A549 (cell line): ENCODE measurements around the gene ETS2. TPM values are rescaled to one million over a fixed set of nuclear protein-coding genes. Genes with fewer than 3 reads are reported as not detected.
A peak's percentile ranks its signal among the peaks of the same experiment; 100 is the strongest.

Experiments
- ATAC-seq, 2 experiments: fragments of 200-7000 bp in 1 of 2; fragments of >200 bp in 1 of 2; cut with Nextera tagmentation in 1 of 2; cut with Tn5 transposase in 1 of 2; 3 replicates each; pipeline versions ENCODE4 v1.8.0 to v1.9.1; 2018 to 2020; ENCODE audit warnings: mild to moderate bottlenecking in 1 of 2, moderate library complexity in 1 of 2
- CTCF ChIA-PET: fragments of 300-600 bp; sonication (Branson Sonifier 250); formaldehyde crosslinking; extraction: SDS; loops from one replicate; lab custom pipeline; 2021; ENCODE audit warnings: antibody characterized with exemption, inconsistent platforms; lab: Yijun Ruan, JAX
- POLR2A ChIA-PET: fragments of 350-600 bp; formaldehyde crosslinking; extraction: SDS; loops from one replicate; lab custom pipeline; 2021; ENCODE audit warnings: antibody characterized with exemption, inconsistent platforms; lab: Yijun Ruan, JAX
- DNase-seq, 2 experiments: peaks; one replicate each; pipeline versions ENCODE4 v3.0.0 to v3.0.0-alpha.2; 2011 to 2016; ENCODE audit warnings: low read depth in 1 of 2, low spot score in 1 of 2
- FAIRE-seq: peaks from 2 replicates; lab custom pipeline; 2011; peaks lifted over from hg19 to GRCh38; lab: Jason Lieb, UNC
- H3K27ac ChIP-seq, 2 experiments: fragments of >200 bp; sonication (Bioruptor Twin); formaldehyde crosslinking; 3 replicates each; pipeline ENCODE4 v1.5.1; 2016 to 2017
- H3K4me1 ChIP-seq: fragments of >200 bp; sonication (Bioruptor Twin); formaldehyde crosslinking; 3 replicates; pipeline ENCODE4 v1.6.1; 2016
- H3K4me2 ChIP-seq: fragments of >200 bp; sonication (Bioruptor Twin); formaldehyde crosslinking; 3 replicates; pipeline ENCODE4 v1.6.1; 2016
- H3K4me3 ChIP-seq: fragments of >200 bp; sonication (Bioruptor Twin); formaldehyde crosslinking; 3 replicates; pipeline ENCODE4 v1.5.1; 2016
- H3K9me3 ChIP-seq: fragments of >200 bp; sonication (Bioruptor Twin); formaldehyde crosslinking; 3 replicates; pipeline ENCODE4 v1.6.1; 2016
- ATOH8 ChIP-seq: fragments of 250-450 bp; sonication (Bioruptor Pico); IDR thresholded peaks from 2 replicates; pipeline ENCODE4 v1.5.0; 2020; ENCODE audit warnings: low read depth, mild to moderate bottlenecking, moderate library complexity
- BHLHE40 ChIP-seq: IDR thresholded peaks from 2 replicates; pipeline ENCODE4 v1.6.1; 2012; ENCODE audit warnings: low read depth, low read length, inconsistent platforms
- CBX2 ChIP-seq: fragments of 200-600 bp; sonication (generic); IDR thresholded peaks from 2 replicates; pipeline ENCODE4 v1.6.1; 2016; ENCODE audit warnings: low read depth, mild to moderate bottlenecking, borderline replicate concordance
- CBX8 ChIP-seq: fragments of 200-600 bp; sonication (generic); IDR thresholded peaks from 2 replicates; pipeline ENCODE4 v1.6.1; 2016
- CEBPB ChIP-seq, 2 experiments: fragments of >200 bp in 1 of 2; sonication (Bioruptor Twin) in 1 of 2; formaldehyde crosslinking in 1 of 2; IDR thresholded peaks; 2 replicates each; pipeline ENCODE4 v1.6.1; 2012 to 2016
- E2F6 ChIP-seq: IDR thresholded peaks from 2 replicates; pipeline ENCODE4 v1.6.1; 2012; ENCODE audit warnings: low read depth, borderline replicate concordance
- EHF ChIP-seq: fragments of 250-450 bp; sonication (Bioruptor Pico); IDR thresholded peaks from 2 replicates; pipeline ENCODE4 v1.5.0; 2020; ENCODE audit warnings: mild to moderate bottlenecking
- EHMT2 ChIP-seq: fragments of 200-600 bp; sonication (generic); IDR thresholded peaks from 2 replicates; pipeline ENCODE4 v1.6.1; 2016; ENCODE audit warnings: antibody characterized with exemption, low read depth, mild to moderate bottlenecking, moderate library complexity
- EP300 ChIP-seq, 2 experiments: fragments of >200 bp; sonication (Bioruptor Twin); formaldehyde crosslinking; IDR thresholded peaks; 2 replicates in 1 of 2; 3 replicates in 1 of 2; pipeline ENCODE4 v1.6.1; 2016 to 2017
- ESRRA ChIP-seq: fragments of 150-350 bp; IDR thresholded peaks from 2 replicates; pipeline ENCODE4 v1.6.1; 2014; ENCODE audit warnings: mild to moderate bottlenecking, low read length, borderline replicate concordance
- FOSL2 ChIP-seq, 2 experiments: fragments of 450-650 bp in 1 of 2; fragments of >200 bp in 1 of 2; sonication (Bioruptor Twin) in 1 of 2; formaldehyde crosslinking; IDR thresholded peaks; 2 replicates each; pipeline versions ENCODE4 v1.5.0 to v1.6.1; 2016 to 2020; ENCODE audit warnings: mild to moderate bottlenecking in 1 of 2, moderate library complexity in 1 of 2
- FOXS1 ChIP-seq: fragments of 250-450 bp; sonication (Bioruptor Pico); IDR thresholded peaks from 2 replicates; pipeline ENCODE4 v1.5.0; 2020; ENCODE audit warnings: mild to moderate bottlenecking, moderate library complexity
- HDAC2 ChIP-seq: fragments of 200-600 bp; sonication (generic); IDR thresholded peaks from 2 replicates; pipeline ENCODE4 v1.6.1; 2016
- HEYL ChIP-seq: fragments of 250-450 bp; sonication (Bioruptor Pico); IDR thresholded peaks from 2 replicates; pipeline ENCODE4 v1.8.0; 2021; ENCODE audit warnings: mild to moderate bottlenecking, moderate library complexity
- HOXA7 ChIP-seq: fragments of 250-450 bp; sonication (Bioruptor Pico); IDR thresholded peaks from 2 replicates; pipeline ENCODE4 v1.5.0; 2020; ENCODE audit warnings: mild to moderate bottlenecking, moderate library complexity
- HOXB13 ChIP-seq: fragments of 250-450 bp; sonication (Bioruptor Pico); IDR thresholded peaks from 2 replicates; pipeline ENCODE4 v1.5.0; 2020; ENCODE audit warnings: low read depth, mild to moderate bottlenecking, moderate library complexity
- MAFK ChIP-seq: fragments of 450-650 bp; IDR thresholded peaks from 2 replicates; pipeline ENCODE4 v1.6.1; 2014; ENCODE audit not compliant: partially characterized antibody
- MYC ChIP-seq: IDR thresholded peaks from 2 replicates; pipeline ENCODE4 v1.6.1; 2012; ENCODE audit warnings: mild to moderate bottlenecking, inconsistent platforms, low read length, improper control_type of control experiment, borderline replicate concordance
- NFE2L2 ChIP-seq: fragments of 150-350 bp; conservative IDR thresholded peaks from 2 replicates; pipeline ENCODE4 v1.6.1; 2014; ENCODE audit warnings: low read length
- NPAS2 ChIP-seq: fragments of 250-450 bp; sonication (Bioruptor Pico); IDR thresholded peaks from 2 replicates; pipeline ENCODE4 v1.8.0; 2022; ENCODE audit warnings: mild to moderate bottlenecking, moderate library complexity, borderline replicate concordance
- POLR2A ChIP-seq: IDR thresholded peaks from 2 replicates; pipeline ENCODE4 v1.6.1; 2012; ENCODE audit warnings: mild to moderate bottlenecking, low read length
- RARB ChIP-seq: fragments of 250-450 bp; sonication (Bioruptor Pico); IDR thresholded peaks from 2 replicates; pipeline ENCODE4 v1.8.0; 2021; ENCODE audit warnings: mild to moderate bottlenecking, moderate library complexity
- RCOR1 ChIP-seq: fragments of 150-350 bp; IDR thresholded peaks from 2 replicates; pipeline ENCODE4 v1.6.1; 2014; ENCODE audit warnings: antibody characterized with exemption, low read length, low read depth
- RFX5 ChIP-seq: fragments of 450-650 bp; IDR thresholded peaks from 2 replicates; pipeline ENCODE4 v1.7.1; 2014; ENCODE audit warnings: antibody characterized with exemption, mild to moderate bottlenecking, moderate library complexity
- RNF2 ChIP-seq: fragments of 200-600 bp; sonication (generic); IDR thresholded peaks from 2 replicates; pipeline ENCODE4 v1.6.1; 2016; ENCODE audit warnings: low read depth, mild to moderate bottlenecking, antibody characterized with exemption, moderate library complexity, borderline replicate concordance
- TP53 ChIP-seq: fragments of 250-450 bp; sonication (Bioruptor Pico); IDR thresholded peaks from 2 replicates; pipeline ENCODE4 v1.5.0; 2021; ENCODE audit warnings: mild to moderate bottlenecking, moderate library complexity
- USF2 ChIP-seq: fragments of 450-650 bp; IDR thresholded peaks from 2 replicates; pipeline ENCODE4 v1.6.1; 2014; ENCODE audit warnings: antibody characterized with exemption
- ZC3H11A ChIP-seq: fragments of 450-650 bp; IDR thresholded peaks from 2 replicates; pipeline ENCODE4 v1.6.1; 2014; ENCODE audit warnings: antibody characterized with exemption, mild to moderate bottlenecking
- WGBS: methylation state at CpG from one replicate; pipeline ENCODE4 v1.1.6; 2017; ENCODE audit errors: missing lambda C conversion rate; 5-methylcytosine and 5-hydroxymethylcytosine counted together
- polyA plus RNA-seq, 4 experiments: library from polyadenylated mRNA; depleted of rRNA in 3 of 4; stranded (reverse); fragments of >200 nt; fragmentation: RNase III in 1 of 4; extraction: RNeasy Plus Mini Kit Qiagen cat#74134 plus additional on column Dnase treatment in 1 of 4; gene quantifications; 2 replicates in 3 of 4; 3 replicates in 1 of 4; pipeline ENCODE4 v1.2.3, GENCODE V29; 2011 to 2017
- TF ChIP-seq, protein P1 (sequence below): fragments of 150-350 bp; IDR thresholded peaks from 2 replicates; pipeline ENCODE4 v1.6.1; 2014; ENCODE audit warnings: low read depth, mild to moderate bottlenecking, low read length
- TF ChIP-seq, protein P2 (sequence below): IDR thresholded peaks from 2 replicates; pipeline ENCODE4 v1.6.1; 2012
- TF ChIP-seq, protein P3 (sequence below): fragments of >200 bp; sonication (Bioruptor Twin); formaldehyde crosslinking; IDR thresholded peaks from 3 replicates; pipeline ENCODE4 v1.6.1; 2016
- TF ChIP-seq, protein P4 (sequence below): fragments of >200 bp; sonication (Bioruptor Twin); formaldehyde crosslinking; IDR thresholded peaks from 2 replicates; pipeline ENCODE4 v1.6.1; 2016

The ETS2 gene
- polyA plus RNA-seq, 2 of the 4 experiments (the other 2 are of a cell fraction) = 41.6 to 45.5 TPM

GRCh38 chr21:38772646-38773045 is 33.1 kb upstream of the ETS2 start (continued):
- no peak for TF ChIP-seq RARB (CRISPR knock-in tag)
- TF ChIP-seq MAFK = no peak
- no peak for TF ChIP-seq CBX8
- TF ChIP-seq FOSL2 (IDR thresholded peaks at IDR 0.05) = no peak
- no peak for TF ChIP-seq FOSL2 (CRISPR knock-in tag; IDR thresholded peaks at IDR 0.05)
- TF ChIP-seq, protein P1, sequence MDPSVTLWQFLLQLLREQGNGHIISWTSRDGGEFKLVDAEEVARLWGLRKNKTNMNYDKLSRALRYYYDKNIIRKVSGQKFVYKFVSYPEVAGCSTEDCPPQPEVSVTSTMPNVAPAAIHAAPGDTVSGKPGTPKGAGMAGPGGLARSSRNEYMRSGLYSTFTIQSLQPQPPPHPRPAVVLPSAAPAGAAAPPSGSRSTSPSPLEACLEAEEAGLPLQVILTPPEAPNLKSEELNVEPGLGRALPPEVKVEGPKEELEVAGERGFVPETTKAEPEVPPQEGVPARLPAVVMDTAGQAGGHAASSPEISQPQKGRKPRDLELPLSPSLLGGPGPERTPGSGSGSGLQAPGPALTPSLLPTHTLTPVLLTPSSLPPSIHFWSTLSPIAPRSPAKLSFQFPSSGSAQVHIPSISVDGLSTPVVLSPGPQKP = no peak
- no peak for TF ChIP-seq HOXA7 (CRISPR knock-in tag)
- no peak for TF ChIP-seq POLR2A
- TF ChIP-seq NPAS2 = no peak

GRCh38 chr21:38773099-38774061 is 32.3 kb upstream of the ETS2 start:
- DNase-seq (peak; percentile 49 to 82), FAIRE-seq (no peak), ATAC-seq (peak; percentile 91 to 93)
- peak overlapping the region; percentile 73 to 80 for H3K27ac ChIP-seq
- CTCF ChIA-PET = interaction anchor here (1.0 to 1.8 kb wide), 3 partner anchors 15 to 30 kb away, joined by 3 read pairs; no protein-coding TSS in a partner anchor
- peaks cover 44% of the 10 kb centered on the region for H3K4me1 ChIP-seq
- no peak overlapping the region for H3K4me3 ChIP-seq
- H3K9me3 ChIP-seq = 0 out of 3 replicates have a peak, but pooled peaks cover 3% of the 10 kb centered on the region
- 44% methylated on average over 18 of the region's 18 CpGs for WGBS
- peak overlapping the region; percentile 47 for H3K4me2 ChIP-seq
- POLR2A ChIA-PET = interaction anchor here (0.8 to 1.4 kb wide), 3 partner anchors 29 to 33 kb away, joined by 3 to 5 read pairs (median 5); partner anchors contain the start of gene ETS2
- TF ChIP-seq EHF (no peak), NFE2L2 (no peak), FOSL2 (IDR thresholded peaks at IDR 0.05) (0 out of 2 replicates have a peak, but pooled peaks have one; percentile 62), FOSL2 (CRISPR knock-in tag; IDR thresholded peaks at IDR 0.05) (peak; percentile 85), EHMT2 (no peak), ATOH8 (CRISPR knock-in tag) (no peak), CEBPB (IDR thresholded peaks at IDR 0.05) (no peak), MYC (no peak), EP300 (IDR thresholded peaks at IDR 0.05) (no peak), NPAS2 (no peak), E2F6 (no peak; the same call in none of the 2 replicates), ZC3H11A (no peak), HOXB13 (CRISPR knock-in tag) (no peak), RFX5 (no peak), CBX2 (no peak), FOXS1 (CRISPR knock-in tag) (peak; percentile 45; the same call in 1 of the 2 replicates), HOXA7 (CRISPR knock-in tag) (no peak), BHLHE40 (no peak), RCOR1 (no peak), TP53 (CRISPR knock-in tag) (no peak), RNF2 (no peak), HEYL (CRISPR knock-in tag) (no peak), USF2 (peak; percentile 28; the same call in 1 of the 2 replicates), HDAC2 (no peak), ESRRA (no peak)
- TF ChIP-seq, protein P2, sequence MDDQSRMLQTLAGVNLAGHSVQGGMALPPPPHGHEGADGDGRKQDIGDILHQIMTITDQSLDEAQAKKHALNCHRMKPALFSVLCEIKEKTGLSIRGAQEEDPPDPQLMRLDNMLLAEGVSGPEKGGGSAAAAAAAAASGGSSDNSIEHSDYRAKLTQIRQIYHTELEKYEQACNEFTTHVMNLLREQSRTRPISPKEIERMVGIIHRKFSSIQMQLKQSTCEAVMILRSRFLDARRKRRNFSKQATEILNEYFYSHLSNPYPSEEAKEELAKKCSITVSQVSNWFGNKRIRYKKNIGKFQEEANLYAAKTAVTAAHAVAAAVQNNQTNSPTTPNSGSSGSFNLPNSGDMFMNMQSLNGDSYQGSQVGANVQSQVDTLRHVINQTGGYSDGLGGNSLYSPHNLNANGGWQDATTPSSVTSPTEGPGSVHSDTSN = no peak
- TF ChIP-seq, protein P3, sequence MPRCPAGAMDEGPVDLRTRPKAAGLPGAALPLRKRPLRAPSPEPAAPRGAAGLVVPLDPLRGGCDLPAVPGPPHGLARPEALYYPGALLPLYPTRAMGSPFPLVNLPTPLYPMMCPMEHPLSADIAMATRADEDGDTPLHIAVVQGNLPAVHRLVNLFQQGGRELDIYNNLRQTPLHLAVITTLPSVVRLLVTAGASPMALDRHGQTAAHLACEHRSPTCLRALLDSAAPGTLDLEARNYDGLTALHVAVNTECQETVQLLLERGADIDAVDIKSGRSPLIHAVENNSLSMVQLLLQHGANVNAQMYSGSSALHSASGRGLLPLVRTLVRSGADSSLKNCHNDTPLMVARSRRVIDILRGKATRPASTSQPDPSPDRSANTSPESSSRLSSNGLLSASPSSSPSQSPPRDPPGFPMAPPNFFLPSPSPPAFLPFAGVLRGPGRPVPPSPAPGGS = no peak
- TF ChIP-seq, protein P4, sequence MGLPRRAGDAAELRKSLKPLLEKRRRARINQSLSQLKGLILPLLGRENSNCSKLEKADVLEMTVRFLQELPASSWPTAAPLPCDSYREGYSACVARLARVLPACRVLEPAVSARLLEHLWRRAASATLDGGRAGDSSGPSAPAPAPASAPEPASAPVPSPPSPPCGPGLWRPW = no peak
